ENCODE data around the gene NWD2. TPM values are rescaled to one million over a fixed set of nuclear protein-coding genes. Genes with fewer than 3 reads are reported as not detected.
A peak's percentile ranks its signal among the peaks of the same experiment; 100 is the strongest.

NWD2 gene
- total RNA-seq, 2 donors from 2014 or later, result 0.23 TPM; not detected in 1

- Histone ChIP-seq H3K4me1 (replicated peaks) (no peaks in the 10 kb centered on the region), H3K4me3 (no peak overlapping the region), H3K36me3 (no peaks in the 10 kb centered on the region), H3K9me3 (no peaks in the 10 kb centered on the region), H3K27me3 (replicated peaks; ENCODE audit: insufficient read depth) (no peaks in the 10 kb centered on the region), H3K27ac (no peak overlapping the region)
- DNase-seq (ENCODE audit: low spot score), result no peak
- 64% methylated on average over 9 of the region's 9 CpGs for WGBS
- TF ChIP-seq CTCF (IDR thresholded peaks at IDR 0.05) (no peak), POLR2A (IDR thresholded peaks at IDR 0.05) (no peak), POLR2AphosphoS5 (IDR thresholded peaks at IDR 0.05) (no peak)
- intact Hi-C loops (cut with DNase I), result no loop called here
Measured at GRCh38 chr4:37381040-37381668, 136.6 kb downstream of the NWD2 start.

- TF ChIP-seq CTCF (IDR thresholded peaks at IDR 0.05), result peak; percentile 13 to 50 (median 38)
- TF ChIP-seq POLR2A (IDR thresholded peaks at IDR 0.05), result no peak
- no peak for TF ChIP-seq POLR2AphosphoS5 (IDR thresholded peaks at IDR 0.05)
- no peaks in the 10 kb centered on the region for H3K4me1 ChIP-seq (replicated peaks)
- no peak overlapping the region for H3K4me3 ChIP-seq
- DNase-seq (ENCODE audit: low spot score), result peak; percentile 8
- H3K27ac ChIP-seq, result no peak overlapping the region
- intact Hi-C loops (cut with DNase I), result no loop called here
- H3K36me3 ChIP-seq, result no peaks in the 10 kb centered on the region
- 25% methylated on average over 7 of the region's 7 CpGs for WGBS
- H3K9me3 ChIP-seq, result no peaks in the 10 kb centered on the region
- no peaks in the 10 kb centered on the region for H3K27me3 ChIP-seq (replicated peaks; ENCODE audit: insufficient read depth)
Measured at GRCh38 chr4:37383579-37384229, 139.2 kb downstream of the NWD2 start.

- WGBS, result 94% methylated on average over 2 of the region's 2 CpGs
- H3K9me3 ChIP-seq, result no peaks in the 10 kb centered on the region
- H3K27ac ChIP-seq, result no peak overlapping the region
- H3K36me3 ChIP-seq, result no peaks in the 10 kb centered on the region
- TF ChIP-seq CTCF (IDR thresholded peaks at IDR 0.05), result no peak
- TF ChIP-seq POLR2A (IDR thresholded peaks at IDR 0.05), result no peak
- no peak for TF ChIP-seq POLR2AphosphoS5 (IDR thresholded peaks at IDR 0.05)
- intact Hi-C loops (cut with DNase I), result no loop called here
- H3K4me3 ChIP-seq, result no peak overlapping the region
- no peak for DNase-seq (ENCODE audit: low spot score)
- no peaks in the 10 kb centered on the region for H3K27me3 ChIP-seq (replicated peaks; ENCODE audit: insufficient read depth)
- no peaks in the 10 kb centered on the region for H3K4me1 ChIP-seq (replicated peaks)
Measured at GRCh38 chr4:37385424-37385823, 140.9 kb downstream of the NWD2 start.

- H3K36me3 ChIP-seq, result no peaks in the 10 kb centered on the region
- no peaks in the 10 kb centered on the region for H3K4me1 ChIP-seq (replicated peaks)
- DNase-seq (ENCODE audit: low spot score), result no peak
- WGBS, result 60% methylated on average over 4 of the region's 4 CpGs
- no peaks in the 10 kb centered on the region for H3K9me3 ChIP-seq
- H3K4me3 ChIP-seq, result no peak overlapping the region
- no peak overlapping the region for H3K27ac ChIP-seq
- TF ChIP-seq POLR2A (IDR thresholded peaks at IDR 0.05), result no peak
- no peak for TF ChIP-seq CTCF (IDR thresholded peaks at IDR 0.05)
- TF ChIP-seq POLR2AphosphoS5 (IDR thresholded peaks at IDR 0.05), result no peak
- intact Hi-C loops (cut with DNase I), result no loop called here
- H3K27me3 ChIP-seq (replicated peaks; ENCODE audit: insufficient read depth), result no peaks in the 10 kb centered on the region
Measured at GRCh38 chr4:37388681-37389365, 144.3 kb downstream of the NWD2 start.

All from prostate gland (tissue), 2 donors.